Pancreas (tissue), 10 donors: ENCODE data around the gene MT1H. TPM values are rescaled to one million over a fixed set of nuclear protein-coding genes. Genes with fewer than 3 reads are reported as not detected.

Experiments
- ATAC-seq, 4 donors: fragments of 200-7000 bp; cut with Tn5 transposase; one replicate each; pipeline versions ENCODE4 v1.8.0 to v1.9.1; 2020; ENCODE audit warnings: mild to moderate bottlenecking in 4 of 4, moderate library complexity in 4 of 4
- DNase-seq, 6 donors: peaks; one replicate each; pipeline ENCODE4 v3.0.0-alpha.2; 2020
- FAIRE-seq: peaks from 2 replicates; lab custom pipeline; 2012; peaks lifted over from hg19 to GRCh38; lab: Jason Lieb, UNC
- H3K27ac ChIP-seq, 4 donors: fragments of 200-600 bp; sonication (generic); 1 replicate in 3 of 4; 2 replicates in 1 of 4; pipeline versions ENCODE4 v1.5.0 to v1.8.0; 2020
- H3K27me3 ChIP-seq, 4 donors: fragments of 200-600 bp; one replicate each; pipeline ENCODE4 v1.8.0; 2021
- H3K36me3 ChIP-seq, 3 donors: fragments of 200-600 bp; sonication (generic) in 1 of 3; one replicate each; pipeline versions ENCODE4 v1.5.0 to v1.8.0; 2020 to 2021
- H3K4me1 ChIP-seq, 3 donors: fragments of 200-600 bp; one replicate each; pipeline ENCODE4 v1.8.0; 2021
- H3K4me3 ChIP-seq, 4 donors: fragments of 200-600 bp; sonication (generic) in 2 of 4; one replicate each; pipeline versions ENCODE4 v1.5.0 to v1.8.0; 2020 to 2021
- H3K9me3 ChIP-seq, 4 donors: fragments of 200-600 bp; one replicate each; pipeline ENCODE4 v1.8.0; 2021
- CTCF ChIP-seq, 4 donors: fragments of 200-600 bp; sonication (generic) in 3 of 4; IDR thresholded peaks; one replicate each; pipeline versions ENCODE4 v1.5.0 to v1.8.0; 2021; ENCODE audit warnings: antibody characterized with exemption in 4 of 4
- WGBS, 2 donors: extraction: QIAGEN DNeasy Blood & Tissue Kit; methylation state at CpG; one replicate each; pipeline ENCODE4 v1.1.7; 2013; 5-methylcytosine and 5-hydroxymethylcytosine counted together
- intact Hi-C, 3 donors: fragments of 100-400 bp; cut with DNase I; formaldehyde crosslinking; loops; one replicate each; pipeline versions ENCODE4 v1.11.1 to v1.14.2; 2022
- polyA plus RNA-seq, 2 donors: library from polyadenylated mRNA; stranded (reverse); fragments of 200-250 nt; gene quantifications; one replicate each; pipeline ENCODE4 v1.2.3, GENCODE V29; 2013
- total RNA-seq, 6 donors: library from RNA; stranded (reverse); fragmentation: NEBNext Ultra II Directional in 4 of 6; extraction: Animal tissue kit (Norgen Biotek cat#: 25700) in 4 of 6; gene quantifications; one replicate each; pipeline versions ENCODE4 v1.2.1 to v1.2.4, GENCODE V29; 2021 to 2023
- donor health status: healthy with polysubstance abuse.
- donor health status: DM: no; HTN: no; CAD: no; lungs with moderate emphysema.
- donor health status: DM: no; HTN: no; CAD: no.
- donor health status: control.
- donor health status: control.
- donor health status: Bipolar disorder and iron deficiency.
- donor health status: DM: yes; HTN: yes; CAD: no.
- donor health status: DM: no; HTN: no; CAD: no.
- donor health status: DM: no; HTN: no; CAD: no.
- donor health status: DM: yes; HTN: yes; CAD: no.

The MT1H gene
- total and polyA plus RNA-seq, 8 donors: 8.3 to 106 (median 21.1) TPM

- ATAC-seq: no peak
- DNase-seq: no peak
- intact Hi-C loops: no loop called here
- Histone ChIP-seq H3K36me3 (no peaks in the 10 kb centered on the region), H3K27me3 (no peaks in the 10 kb centered on the region), H3K27ac (no peak overlapping the region), H3K4me1 (peaks cover 0 to 14% (median 3%) of the 10 kb centered on the region in 3 donors), H3K9me3 (no peaks in the 10 kb centered on the region), H3K4me3 (no peak overlapping the region)
- FAIRE-seq: no peak
- 71 to 82% methylated on average over 4 of the region's 4 CpGs for WGBS, 2 donors
- no peak for TF ChIP-seq CTCF (IDR thresholded peaks at IDR 0.05)
These were observed 21.0 kb downstream of the MT1H start for GRCh38 chr16:56690420-56691122.

- DNase-seq (peak in 4 of 6 donors; percentile 52 to 66 (median 59)), ATAC-seq (peak; percentile 77 to 90 (median 82)), FAIRE-seq (no peak)
- intact Hi-C loops: no loop called here
- WGBS, 2 donors: 13 to 21% methylated on average over 4 of the region's 4 CpGs
- Histone ChIP-seq H3K36me3 (no peaks in the 10 kb centered on the region), H3K27ac (no peak overlapping the region), H3K4me3 (no peak overlapping the region), H3K27me3 (no peaks in the 10 kb centered on the region), H3K9me3 (no peaks in the 10 kb centered on the region), H3K4me1 (peaks cover 0 to 11% (median 3%) of the 10 kb centered on the region in 3 donors)
- no peak for TF ChIP-seq CTCF (IDR thresholded peaks at IDR 0.05)
These were observed 22.3 kb downstream of the MT1H start for GRCh38 chr16:56691885-56692284.

GRCh38 chr16:56695246-56695645, 25.6 kb downstream of the MT1H start:
- no peak for TF ChIP-seq CTCF (IDR thresholded peaks at IDR 0.05)
- FAIRE-seq: no peak
- no peak overlapping the region for H3K4me3 ChIP-seq
- ATAC-seq: no peak
- DNase-seq: no peak
- intact Hi-C loops: no loop called here
- no peak overlapping the region for H3K27ac ChIP-seq
- H3K4me1 ChIP-seq: peaks cover 0 to 5% (median 0%) of the 10 kb centered on the region in 3 donors
- no peaks in the 10 kb centered on the region for H3K9me3 ChIP-seq
- no peaks in the 10 kb centered on the region for H3K27me3 ChIP-seq
- no peaks in the 10 kb centered on the region for H3K36me3 ChIP-seq
- 96 to 100% methylated on average over 1 of the region's 1 CpG for WGBS, 2 donors

GRCh38 chr16:56697456-56698155, 28.0 kb downstream of the MT1H start:
- WGBS, 2 donors: 91 to 95% methylated on average over 5 of the region's 5 CpGs
- no peak for TF ChIP-seq CTCF (IDR thresholded peaks at IDR 0.05)
- Histone ChIP-seq H3K27me3 (no peaks in the 10 kb centered on the region), H3K4me1 (peaks cover 0 to 4% (median 0%) of the 10 kb centered on the region in 3 donors), H3K9me3 (no peaks in the 10 kb centered on the region), H3K4me3 (no peak overlapping the region), H3K36me3 (no peaks in the 10 kb centered on the region), H3K27ac (no peak overlapping the region)
- no peak for ATAC-seq
- FAIRE-seq: no peak
- intact Hi-C loops: no loop called here
- no peak for DNase-seq
